ENCODE results near the gene CAPZB. TPM values are rescaled to one million over a fixed set of nuclear protein-coding genes. Genes with fewer than 3 reads are reported as not detected.

Gene CAPZB
- total RNA-seq, 2 experiments from 2014 or later, result 335 to 340 TPM

DNA sequence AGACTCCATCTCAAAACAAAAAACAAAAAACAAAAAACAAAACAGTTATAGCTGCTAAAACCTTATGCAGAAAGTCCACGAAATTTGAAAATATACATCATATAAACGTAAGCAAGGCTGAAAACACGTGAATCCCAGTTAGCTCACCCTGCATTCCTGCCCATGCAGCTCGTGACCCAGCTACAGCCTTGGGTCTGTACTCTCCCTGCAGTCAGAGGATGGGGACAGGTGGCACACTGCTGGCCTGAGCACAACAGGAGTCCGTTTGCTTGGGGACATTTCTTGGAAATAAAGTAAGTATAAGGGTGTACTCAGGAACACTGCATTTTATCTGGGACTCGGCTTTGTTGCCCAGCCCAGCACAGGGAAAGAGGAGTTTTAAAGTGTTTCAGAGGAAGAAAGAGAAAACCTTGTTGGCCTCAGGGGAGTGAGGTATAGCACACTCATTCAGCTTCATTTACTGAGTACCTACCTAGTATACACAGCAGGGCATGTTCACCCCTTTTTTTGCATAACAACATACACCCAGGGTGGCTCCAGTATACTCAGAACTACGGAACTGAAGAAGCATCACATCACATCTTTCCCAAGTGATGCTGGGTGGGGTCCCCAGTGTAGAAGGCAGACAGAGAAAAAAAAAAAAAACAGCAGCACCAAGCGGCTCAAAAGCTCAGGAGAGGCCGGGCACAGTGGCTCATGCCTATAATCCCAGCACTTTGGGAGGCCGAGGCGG is 44.1 kb downstream of the CAPZB start:
- H3K36me3 Mint-ChIP-seq (ENCODE audit: low read depth), result peaks cover 12% of the 10 kb centered on the region
- H3K9me3 Mint-ChIP-seq, result no peaks in the 10 kb centered on the region
- TF ChIP-seq, protein P1, sequence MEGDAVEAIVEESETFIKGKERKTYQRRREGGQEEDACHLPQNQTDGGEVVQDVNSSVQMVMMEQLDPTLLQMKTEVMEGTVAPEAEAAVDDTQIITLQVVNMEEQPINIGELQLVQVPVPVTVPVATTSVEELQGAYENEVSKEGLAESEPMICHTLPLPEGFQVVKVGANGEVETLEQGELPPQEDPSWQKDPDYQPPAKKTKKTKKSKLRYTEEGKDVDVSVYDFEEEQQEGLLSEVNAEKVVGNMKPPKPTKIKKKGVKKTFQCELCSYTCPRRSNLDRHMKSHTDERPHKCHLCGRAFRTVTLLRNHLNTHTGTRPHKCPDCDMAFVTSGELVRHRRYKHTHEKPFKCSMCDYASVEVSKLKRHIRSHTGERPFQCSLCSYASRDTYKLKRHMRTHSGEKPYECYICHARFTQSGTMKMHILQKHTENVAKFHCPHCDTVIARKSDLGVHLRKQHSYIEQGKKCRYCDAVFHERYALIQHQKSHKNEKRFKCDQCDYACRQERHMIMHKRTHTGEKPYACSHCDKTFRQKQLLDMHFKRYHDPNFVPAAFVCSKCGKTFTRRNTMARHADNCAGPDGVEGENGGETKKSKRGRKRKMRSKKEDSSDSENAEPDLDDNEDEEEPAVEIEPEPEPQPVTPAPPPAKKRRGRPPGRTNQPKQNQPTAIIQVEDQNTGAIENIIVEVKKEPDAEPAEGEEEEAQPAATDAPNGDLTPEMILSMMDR (IDR thresholded peaks at IDR 0.05), result no peak
- no peaks in the 10 kb centered on the region for H3K27me3 Mint-ChIP-seq
- DNase-seq, result no peak
- CTCF ChIA-PET, result interaction anchor here (1.3 to 2.4 kb wide), 4 partner anchors 46 to 143 kb away, joined by 3 to 12 read pairs (median 4); no protein-coding TSS in a partner anchor
- H3K27ac Mint-ChIP-seq, result no peak overlapping the region
- no peak for ATAC-seq
- peaks cover 85% of the 10 kb centered on the region for H3K4me1 Mint-ChIP-seq (ENCODE audit: low read depth)
- POLR2A ChIA-PET, result interaction anchor here (0.7 to 1.1 kb wide), 4 partner anchors 13 to 43 kb away, joined by 3 to 4 read pairs (median 3); no protein-coding TSS in a partner anchor
- intact Hi-C loops (cut with micrococcal nuclease), result loop anchor here (5.0 kb wide), 1 partner anchor 36 kb away; no protein-coding TSS in a partner anchor
- no peak overlapping the region for H3K4me3 Mint-ChIP-seq

DNA sequence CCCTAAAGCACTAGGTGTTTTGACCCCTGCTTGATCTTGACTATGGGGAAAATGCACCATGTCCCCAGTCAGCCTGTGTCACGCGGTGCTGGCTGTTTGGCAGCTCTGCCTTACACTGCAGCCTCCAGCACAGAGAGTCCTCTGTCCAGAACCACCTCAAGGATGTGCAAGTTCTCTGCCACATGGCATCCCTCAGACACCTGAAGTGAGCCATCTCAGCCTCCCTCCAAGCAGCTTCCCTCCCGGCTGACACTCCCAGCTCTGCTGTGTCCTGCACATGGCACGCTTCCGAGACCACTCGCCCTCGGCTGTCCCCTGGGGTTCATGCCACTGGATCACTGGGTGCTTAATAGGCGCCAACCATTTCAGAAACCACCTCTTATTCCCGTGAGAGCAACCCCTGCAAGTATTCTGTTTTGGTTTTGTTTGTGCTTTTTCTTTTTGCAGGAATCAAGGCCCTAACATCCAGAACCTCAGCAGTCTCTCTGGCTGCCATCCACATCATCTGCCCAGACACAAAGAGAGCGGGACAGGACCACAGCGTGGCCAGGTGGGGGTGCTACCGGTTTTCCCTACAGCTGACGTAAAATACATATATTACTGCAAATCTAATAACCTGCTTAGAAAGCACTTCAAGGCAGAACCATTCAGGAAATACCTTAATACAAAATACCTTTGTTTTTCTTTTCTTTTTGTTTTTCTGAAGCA is 45.7 kb downstream of the CAPZB start:
- H3K36me3 Mint-ChIP-seq (ENCODE audit: low read depth), result peaks cover 19% of the 10 kb centered on the region
- H3K27me3 Mint-ChIP-seq, result no peaks in the 10 kb centered on the region
- H3K9me3 Mint-ChIP-seq, result no peaks in the 10 kb centered on the region
- ATAC-seq (peak; percentile 29), DNase-seq (peak; percentile 59)
- H3K4me1 Mint-ChIP-seq (ENCODE audit: low read depth), result peaks cover 86% of the 10 kb centered on the region
- ChIA-PET POLR2A (interaction anchor here (1.0 kb wide), 1 partner anchor 18 kb away, joined by 3 read pairs; no protein-coding TSS in a partner anchor), CTCF (interaction anchor here (1.1 to 2.4 kb wide), 3 partner anchors 49 to 142 kb away, joined by 3 to 12 read pairs (median 7); no protein-coding TSS in a partner anchor)
- intact Hi-C loops (cut with micrococcal nuclease), result loop anchor here (5.0 kb wide), 1 partner anchor 38 kb away; no protein-coding TSS in a partner anchor
- H3K4me3 Mint-ChIP-seq, result no peak overlapping the region
- peak overlapping the region; percentile 80 for H3K27ac Mint-ChIP-seq
- TF ChIP-seq, protein P1 (IDR thresholded peaks at IDR 0.05), result peak; percentile 28

DNA sequence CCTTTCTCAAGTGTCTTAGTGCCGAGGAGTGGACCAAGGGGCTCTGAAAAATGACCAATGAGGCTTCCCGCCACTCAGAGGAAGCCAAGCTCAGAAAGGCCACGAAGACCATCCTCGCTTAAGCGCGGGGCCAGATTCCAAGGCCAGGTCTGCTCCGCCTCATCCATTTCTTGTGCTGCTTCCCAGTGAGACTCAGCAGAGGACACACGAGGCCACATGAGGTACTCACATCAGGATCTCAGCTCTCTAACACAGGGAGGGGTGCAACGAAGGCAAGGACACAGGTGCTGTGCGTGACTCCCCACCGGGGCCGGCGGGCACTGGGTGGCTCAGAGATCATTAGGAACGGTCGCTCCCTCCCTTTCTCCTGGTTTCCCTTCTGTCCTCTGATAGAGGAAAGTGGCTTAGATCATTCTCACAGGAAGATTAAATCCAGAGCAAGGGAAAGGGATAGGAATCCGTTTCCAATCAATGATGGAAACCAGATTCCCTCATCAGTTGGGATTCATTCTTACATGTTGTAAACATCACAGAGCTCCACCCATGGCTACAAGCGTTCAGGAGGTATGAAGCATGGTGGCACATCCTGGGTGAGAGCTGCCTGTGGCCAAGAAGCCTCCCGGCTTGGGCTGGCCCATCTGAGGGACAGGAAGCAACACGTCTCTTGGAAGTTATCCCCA is 46.7 kb downstream of the CAPZB start:
- Mint-ChIP-seq H3K27me3 (no peaks in the 10 kb centered on the region), H3K9me3 (no peaks in the 10 kb centered on the region), H3K4me1 (ENCODE audit: low read depth) (peaks cover 86% of the 10 kb centered on the region), H3K27ac (peak overlapping the region; percentile 72), H3K4me3 (no peak overlapping the region), H3K36me3 (ENCODE audit: low read depth) (peaks cover 24% of the 10 kb centered on the region)
- CTCF ChIA-PET, result interaction anchor here (1.1 to 2.3 kb wide), 6 partner anchors 9 to 215 kb away, joined by 3 to 15 read pairs (median 4); no protein-coding TSS in a partner anchor
- TF ChIP-seq, protein P1 (IDR thresholded peaks at IDR 0.05), result no peak
- DNase-seq, result no peak
- POLR2A ChIA-PET, result interaction anchor here (1.3 to 3.3 kb wide), 2 partner anchors 10 to 36 kb away, joined by 4 to 16 read pairs; no protein-coding TSS in a partner anchor
- intact Hi-C loops (cut with micrococcal nuclease), result no loop called here
- ATAC-seq, result no peak

DNA sequence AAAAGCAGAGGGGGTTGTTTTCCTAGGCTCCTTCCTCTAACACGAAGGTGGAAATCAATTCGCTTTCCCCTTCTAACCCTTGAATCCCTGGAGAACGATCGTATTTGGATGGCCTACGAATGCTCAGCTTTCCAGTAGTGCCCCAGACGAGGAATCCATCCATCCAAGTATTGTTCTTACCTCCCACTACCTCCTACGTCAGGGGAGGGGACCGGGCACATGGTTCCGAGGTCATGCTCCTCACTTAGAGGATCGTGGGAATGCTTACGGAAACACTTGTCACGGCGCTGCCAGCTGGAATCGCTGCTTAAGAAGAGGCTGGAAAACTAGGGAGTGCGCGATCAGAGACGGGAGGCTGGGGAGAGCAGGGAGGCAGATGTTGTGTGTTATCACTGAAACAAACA is 47.4 kb downstream of the CAPZB start:
- H3K27ac Mint-ChIP-seq, result peak overlapping the region; percentile 41
- DNase-seq, result no peak

More for the DNA sequence above, 47.4 kb downstream of the CAPZB start:
- TF ChIP-seq, protein P1 (IDR thresholded peaks at IDR 0.05), result no peak
- ChIA-PET CTCF (interaction anchor here (1.0 to 2.3 kb wide), 7 partner anchors 8 to 216 kb away, joined by 3 to 15 read pairs (median 3); no protein-coding TSS in a partner anchor), POLR2A (interaction anchor here (0.7 to 3.3 kb wide), 6 partner anchors 11 to 100 kb away, joined by 3 to 16 read pairs (median 4); no protein-coding TSS in a partner anchor)
- Mint-ChIP-seq H3K27me3 (no peaks in the 10 kb centered on the region), H3K4me3 (no peak overlapping the region), H3K36me3 (ENCODE audit: low read depth) (peaks cover 29% of the 10 kb centered on the region), H3K9me3 (no peaks in the 10 kb centered on the region), H3K4me1 (ENCODE audit: low read depth) (peaks cover 89% of the 10 kb centered on the region)
- intact Hi-C loops (cut with micrococcal nuclease), result no loop called here
- ATAC-seq, result no peak

All from activated CD8-positive, alpha-beta T cell treated with anti-CD3 and anti-CD28 coated beads for 36 hours (primary cell).